Epithelial cell of prostate (primary cell): ENCODE measurements around the gene KCNQ1.

Experiments used
- DNase-seq: peaks from one replicate; pipeline ENCODE4 v3.0.0-alpha.2; 2011; ENCODE audit warnings: low read depth, low spot score
- H3K27ac ChIP-seq: fragments of 450-650 bp; 2 replicates; pipeline ENCODE4 v1.5.1; 2017; ENCODE audit warnings: mild to moderate bottlenecking

The KCNQ1 gene

DNA sequence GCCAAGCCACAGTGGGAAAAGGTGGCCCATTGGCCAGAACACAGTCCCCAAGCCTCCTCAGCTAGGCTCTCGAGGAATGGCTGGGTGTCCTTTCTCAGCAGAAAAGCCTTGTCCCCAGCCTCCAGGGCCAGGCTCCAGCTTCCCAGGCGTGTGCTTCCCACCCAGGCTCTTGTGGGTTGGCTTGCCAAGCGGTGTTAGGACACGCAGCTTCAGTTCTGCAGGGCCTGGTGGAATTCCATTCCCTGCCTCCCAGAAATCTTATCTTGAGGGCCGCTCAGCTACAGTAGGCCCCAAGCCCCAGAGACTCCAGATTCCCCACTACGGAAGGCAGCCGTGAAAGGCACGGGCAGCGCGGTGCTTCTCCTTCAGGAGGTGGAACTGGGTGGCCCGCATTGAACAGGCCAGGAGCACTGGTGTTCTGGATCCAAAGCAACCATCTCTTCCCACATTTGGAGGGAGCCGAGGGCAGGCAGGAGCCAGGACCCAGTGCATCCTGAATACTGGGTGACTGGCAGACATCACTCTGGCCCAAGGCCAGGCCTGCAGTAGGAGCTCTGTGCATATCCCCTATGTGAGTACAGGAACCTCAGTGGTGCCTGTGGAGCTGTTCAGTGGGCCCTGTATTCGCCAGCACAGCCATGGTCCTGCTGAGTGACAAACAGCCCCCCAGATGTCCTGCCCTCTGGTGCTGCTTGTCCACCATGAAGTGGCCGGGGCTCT, 271.7 kb downstream of the KCNQ1 start:
- DNase-seq: no peak
- no peak overlapping the region for H3K27ac ChIP-seq

DNA sequence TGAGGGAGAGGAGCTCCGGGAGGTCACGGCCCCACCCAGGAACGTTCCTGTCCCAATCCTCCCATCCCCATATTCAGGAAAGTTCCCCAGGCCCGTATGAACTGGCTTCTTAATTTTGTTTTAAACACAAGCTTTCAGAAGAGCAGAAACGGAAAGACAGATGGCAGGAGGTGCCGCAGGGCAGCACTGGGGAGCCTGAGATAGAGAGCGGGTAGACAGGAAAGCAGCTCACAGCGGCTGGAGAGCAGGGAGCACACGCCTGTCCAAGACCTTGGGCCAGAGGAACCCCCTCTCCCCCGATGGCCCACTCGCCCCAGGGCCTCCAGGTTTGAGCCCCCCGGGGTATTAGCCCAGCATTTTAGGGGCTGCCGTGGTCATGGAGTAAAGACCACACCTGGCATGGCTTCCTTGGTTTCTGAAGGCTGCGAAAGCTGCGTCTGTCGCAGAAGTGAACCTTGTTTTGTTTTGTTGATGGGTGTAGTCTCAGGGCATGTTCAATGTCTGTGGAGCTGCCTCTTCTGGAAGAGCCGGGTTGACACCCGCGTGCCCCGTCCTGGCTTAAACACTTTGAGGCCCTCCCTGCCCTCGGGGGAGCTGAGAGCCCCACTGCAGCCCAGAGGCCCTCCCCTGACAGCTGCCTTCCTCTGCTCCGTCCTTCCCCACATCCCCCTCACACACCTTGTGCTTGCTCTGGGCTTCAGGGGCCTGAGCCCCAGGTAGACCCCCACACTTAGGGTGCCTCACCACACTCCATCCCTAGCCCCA, 272.9 kb downstream of the KCNQ1 start:
- H3K27ac ChIP-seq: no peak overlapping the region
- no peak for DNase-seq

- no peak overlapping the region for H3K27ac ChIP-seq
- no peak for DNase-seq
Measured at GRCh38 chr11:2718817-2719438, 274.1 kb downstream of the KCNQ1 start.

DNA sequence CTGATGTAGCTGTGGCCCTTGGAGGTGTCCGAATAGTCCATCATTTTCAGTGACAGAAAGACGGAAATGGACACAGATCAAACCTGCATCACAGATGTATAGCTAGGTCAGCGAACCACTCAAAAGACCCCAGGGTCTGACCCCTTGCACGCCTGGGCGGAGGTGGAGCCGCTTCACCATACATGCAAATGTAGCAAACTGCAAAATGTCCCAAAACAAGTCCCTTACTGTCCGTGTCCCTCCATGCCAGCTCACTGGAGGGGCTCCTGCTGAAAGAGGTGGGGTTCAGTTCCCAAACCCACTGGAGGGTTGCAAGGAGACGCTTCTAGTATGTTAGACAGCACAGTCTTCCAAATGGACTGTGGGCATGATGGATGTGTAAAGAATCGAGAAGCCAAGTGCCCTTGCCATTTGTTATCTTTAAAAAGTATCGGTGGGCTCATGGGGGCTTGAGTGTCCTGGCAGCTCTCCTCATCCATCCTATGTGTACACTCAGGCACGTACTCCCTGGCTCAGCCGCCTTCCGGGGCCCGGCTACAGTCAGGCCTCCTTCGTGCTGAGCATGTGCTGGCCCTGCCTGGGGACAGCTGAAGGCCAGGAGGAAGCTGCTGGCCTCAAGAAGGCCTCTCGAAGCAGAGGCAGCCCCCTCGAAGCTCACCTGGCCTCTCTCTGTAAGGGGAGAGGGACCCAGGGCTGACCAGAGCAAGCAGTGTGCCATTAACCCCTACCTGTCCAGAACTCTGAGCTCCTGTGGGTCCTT, 275.2 kb downstream of the KCNQ1 start:
- H3K27ac ChIP-seq: no peak overlapping the region
- no peak for DNase-seq

DNA sequence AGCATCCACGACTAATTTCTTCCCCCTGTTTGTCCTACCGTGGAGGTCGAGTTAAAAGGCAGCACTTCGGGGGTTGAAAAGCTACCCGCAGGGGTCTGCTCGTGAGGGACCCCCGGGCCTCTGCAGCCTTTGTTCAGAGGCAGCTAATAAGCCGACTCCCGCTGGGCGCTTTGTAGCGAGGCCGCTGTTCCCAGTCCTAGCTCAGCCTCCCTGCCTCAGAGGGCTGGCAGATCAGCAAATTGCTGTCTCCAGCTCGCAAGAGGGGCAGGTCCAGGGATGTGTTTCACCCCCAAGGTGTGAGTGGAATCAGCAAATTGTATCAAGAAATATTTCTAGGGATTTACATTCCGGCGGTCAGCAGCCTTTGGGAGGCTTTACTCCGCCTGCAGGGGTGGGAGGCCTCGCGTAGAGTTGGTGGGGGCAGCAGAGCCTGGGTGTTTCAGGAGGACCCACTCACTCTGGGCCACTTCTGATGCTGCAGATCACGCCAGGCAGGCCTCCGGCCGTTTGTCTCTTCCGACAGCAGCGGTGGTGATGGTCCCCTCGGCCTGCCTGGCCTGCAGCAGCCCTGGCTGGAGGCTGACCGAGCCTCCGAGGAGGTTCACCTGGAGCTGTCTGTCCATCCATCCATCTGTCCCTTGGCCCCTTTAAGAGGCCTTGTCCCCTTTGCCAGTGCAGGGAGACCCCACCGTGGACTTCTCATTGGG, 276.6 kb downstream of the KCNQ1 start:
- DNase-seq: no peak
- no peak overlapping the region for H3K27ac ChIP-seq

DNA sequence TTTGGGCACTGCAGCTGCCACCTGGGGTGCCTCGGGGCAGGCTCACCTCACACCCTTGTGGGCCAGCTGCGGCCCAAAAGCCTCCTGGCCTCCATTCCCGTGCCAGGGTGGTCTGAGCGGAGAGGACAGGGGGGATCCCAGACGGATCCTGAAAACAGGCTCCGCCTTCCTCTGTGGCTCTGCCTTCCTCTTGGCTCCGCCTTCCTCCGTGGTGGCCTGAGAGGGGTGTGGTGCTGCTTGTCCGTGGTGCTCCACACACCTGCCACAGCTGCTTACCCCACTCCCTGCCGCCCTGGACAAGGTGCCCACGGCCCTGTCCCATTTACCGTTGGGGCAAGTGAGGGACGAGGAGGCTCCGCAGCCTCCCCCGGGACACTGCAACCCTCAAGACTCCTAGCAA, 278.1 kb downstream of the KCNQ1 start:
- DNase-seq: no peak
- H3K27ac ChIP-seq: no peak overlapping the region

GRCh38 chr11:2724104-2724503, 279.3 kb downstream of the KCNQ1 start:
- DNase-seq: no peak
- H3K27ac ChIP-seq: no peak overlapping the region

DNA sequence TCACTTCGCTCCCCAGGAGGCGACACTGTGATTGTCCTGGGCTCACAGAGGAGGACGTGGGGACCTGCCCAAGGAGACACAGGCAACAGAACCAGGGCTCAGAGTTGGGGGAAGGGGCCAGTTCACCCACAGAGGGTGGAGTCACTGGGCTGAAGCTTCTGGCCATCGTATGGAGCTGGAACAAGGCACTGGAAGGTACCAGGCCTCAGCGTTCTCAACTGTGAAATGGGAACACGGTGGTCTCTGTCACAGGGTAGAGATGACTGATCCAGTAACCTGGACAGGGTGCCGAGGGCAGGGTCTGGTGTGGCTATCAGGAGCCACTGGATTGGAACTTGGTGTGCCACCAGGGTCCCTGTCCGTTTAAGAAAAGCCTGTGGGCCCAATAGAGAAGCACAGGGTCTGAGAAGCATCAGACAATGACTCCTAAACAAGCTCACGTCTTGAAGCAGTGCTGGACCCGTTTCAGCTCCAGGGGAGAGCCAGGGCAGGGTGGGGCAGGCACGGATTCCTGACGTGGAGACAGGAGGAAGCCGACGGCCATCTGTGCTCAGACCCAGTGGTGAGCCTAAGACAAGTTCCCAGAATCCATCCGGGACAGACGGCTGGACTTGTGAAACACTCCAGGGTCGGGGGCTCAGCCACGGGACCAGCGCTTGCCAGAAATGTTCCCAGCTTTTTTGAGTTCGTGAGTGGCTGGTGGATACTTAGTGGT, 280.0 kb downstream of the KCNQ1 start:
- DNase-seq: no peak
- no peak overlapping the region for H3K27ac ChIP-seq

DNA sequence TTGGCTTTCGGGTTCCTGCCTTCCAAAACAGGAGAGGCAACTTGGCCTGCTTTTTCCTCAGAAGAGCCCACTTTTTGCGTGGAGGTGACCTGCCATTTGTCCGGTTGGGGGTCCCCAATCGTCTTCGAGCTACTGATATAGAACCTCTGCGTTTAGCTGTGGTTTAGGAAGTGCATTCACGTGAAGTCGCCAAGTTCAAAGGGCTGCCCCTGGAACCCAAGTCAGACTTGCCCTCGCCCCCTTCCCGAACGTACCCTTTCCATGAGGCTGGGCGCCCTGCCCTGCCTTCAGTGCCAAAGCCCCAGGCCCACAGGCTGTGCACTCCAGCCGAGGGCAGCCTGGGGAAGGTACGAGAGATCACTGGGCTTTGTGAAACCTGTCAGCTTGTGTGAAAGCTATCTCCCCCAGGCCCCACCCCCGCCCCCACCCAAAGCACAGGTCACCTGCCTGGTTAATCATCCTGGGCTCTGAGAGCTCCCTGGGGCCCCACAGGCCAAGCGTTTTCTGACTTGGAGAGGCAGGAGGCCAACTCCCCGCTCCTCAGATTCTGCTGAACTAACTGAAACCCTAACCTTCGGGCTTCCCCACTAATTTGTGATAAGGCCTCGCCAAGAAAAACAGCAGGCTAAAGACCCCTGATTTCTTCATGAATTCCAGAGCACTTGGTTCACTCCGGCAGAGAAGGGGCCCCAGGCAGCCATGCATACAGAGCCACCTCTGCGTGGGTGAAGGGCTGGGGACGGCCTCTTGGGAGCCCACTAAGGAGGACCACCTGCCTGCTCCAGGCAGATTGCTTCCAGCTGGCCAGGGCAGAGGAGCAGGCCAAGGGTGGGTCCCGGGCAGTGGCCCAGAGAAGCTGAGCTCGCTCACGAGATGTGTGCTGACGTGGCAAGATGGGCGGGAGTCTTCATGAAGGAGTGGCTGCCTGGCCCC, 280.8 kb downstream of the KCNQ1 start:
- no peak for DNase-seq
- H3K27ac ChIP-seq: no peak overlapping the region

DNA sequence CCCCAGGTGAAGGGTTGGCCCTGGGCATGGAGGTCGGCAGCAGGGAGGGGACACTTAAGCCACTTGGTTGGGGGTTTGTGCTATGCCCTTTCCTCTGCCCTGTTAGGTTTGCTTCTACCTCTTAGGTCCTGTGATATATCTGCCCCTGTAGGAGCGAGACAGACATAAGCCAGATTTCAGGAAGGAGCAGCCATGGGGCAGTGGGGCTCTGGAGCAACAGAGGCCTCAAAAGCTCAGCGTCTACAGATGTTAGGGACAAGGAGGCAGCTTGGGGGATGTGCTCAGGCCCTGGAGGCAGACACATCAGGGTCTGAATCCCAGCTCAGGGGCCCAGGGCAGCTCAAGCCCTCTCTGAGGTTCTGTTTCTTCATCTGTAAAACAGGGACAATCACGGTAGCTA, 282.2 kb downstream of the KCNQ1 start:
- DNase-seq: no peak
- no peak overlapping the region for H3K27ac ChIP-seq

- no peak for DNase-seq
- H3K27ac ChIP-seq: no peak overlapping the region
Measured at GRCh38 chr11:2728128-2728662, 283.4 kb downstream of the KCNQ1 start.

DNA sequence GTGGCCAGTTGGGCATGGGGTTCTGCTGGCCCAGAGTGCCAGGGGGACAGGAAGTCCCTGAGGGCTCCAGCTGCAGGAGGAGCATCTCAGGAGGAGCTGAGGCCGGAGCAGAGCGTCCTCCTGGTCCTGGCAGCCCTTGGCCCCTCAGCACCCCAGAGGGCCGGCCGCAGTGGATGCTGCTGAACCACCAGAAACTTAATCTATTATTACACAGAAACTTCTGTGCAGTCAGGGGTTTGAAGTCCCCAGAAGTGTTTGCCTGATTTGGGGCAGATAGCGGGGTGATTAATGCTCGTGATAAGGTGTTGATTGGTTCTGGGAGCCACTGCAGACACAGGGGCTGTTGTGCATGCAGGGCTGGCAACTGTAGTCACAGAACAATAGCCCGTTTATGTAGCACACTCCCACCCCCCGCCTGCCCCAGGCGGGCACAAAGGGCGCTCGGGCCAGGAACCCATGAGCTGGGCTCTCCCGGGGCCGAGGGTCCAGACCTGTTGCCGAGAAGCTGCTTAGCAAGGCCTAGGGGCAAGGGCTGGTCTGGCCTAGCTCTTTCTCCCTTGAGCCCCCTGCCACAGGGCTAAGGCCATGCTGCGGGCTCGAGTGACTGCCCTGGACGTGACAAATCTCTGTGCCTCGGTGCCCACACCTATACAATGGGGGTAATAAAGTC, 284.0 kb downstream of the KCNQ1 start:
- H3K27ac ChIP-seq: no peak overlapping the region
- no peak for DNase-seq

GRCh38 chr11:2729841-2730240, 285.0 kb downstream of the KCNQ1 start:
- DNase-seq: no peak
- H3K27ac ChIP-seq: no peak overlapping the region

DNA sequence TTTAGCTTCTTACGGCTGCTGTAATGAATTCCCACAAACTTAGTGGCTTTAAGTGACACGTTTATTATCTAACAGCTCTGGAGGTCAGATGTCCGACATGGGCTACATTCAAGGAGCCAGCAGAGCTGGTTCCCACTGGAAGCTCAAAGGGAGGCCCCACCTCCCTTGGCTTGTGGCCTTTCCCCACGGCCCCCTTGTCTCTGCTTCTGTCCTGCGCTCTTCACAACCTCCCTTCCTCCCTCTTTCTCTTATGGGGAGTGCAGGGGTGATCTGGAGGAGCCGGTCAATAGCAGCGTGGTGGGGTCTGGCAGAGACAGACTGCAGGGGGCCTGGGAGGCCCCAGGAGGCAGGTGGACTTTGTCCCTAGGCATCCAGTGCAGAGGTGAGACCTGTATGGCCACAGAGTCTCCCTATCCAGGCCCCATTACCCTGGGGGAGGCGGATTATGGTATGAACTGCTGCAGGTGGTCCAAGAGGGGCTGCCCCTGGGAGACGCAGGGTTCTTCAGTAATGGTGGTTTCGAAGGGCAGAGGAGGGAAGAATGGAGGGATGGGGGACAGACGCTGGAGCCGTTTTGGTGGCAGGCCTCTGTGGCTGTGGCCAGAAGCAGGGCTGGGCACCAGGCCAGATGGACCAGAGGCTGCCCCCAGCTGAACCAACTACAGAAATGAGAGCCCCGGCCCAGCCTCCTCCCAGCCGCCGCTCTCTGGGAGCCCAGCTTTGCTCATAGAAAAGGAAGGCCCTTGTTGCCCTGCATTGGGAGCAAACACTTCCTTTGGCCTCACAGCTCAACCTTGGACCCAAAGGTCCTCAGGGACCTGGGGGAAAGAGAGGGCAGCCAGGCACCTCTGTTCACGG, 285.7 kb downstream of the KCNQ1 start:
- DNase-seq: no peak
- no peak overlapping the region for H3K27ac ChIP-seq

DNA sequence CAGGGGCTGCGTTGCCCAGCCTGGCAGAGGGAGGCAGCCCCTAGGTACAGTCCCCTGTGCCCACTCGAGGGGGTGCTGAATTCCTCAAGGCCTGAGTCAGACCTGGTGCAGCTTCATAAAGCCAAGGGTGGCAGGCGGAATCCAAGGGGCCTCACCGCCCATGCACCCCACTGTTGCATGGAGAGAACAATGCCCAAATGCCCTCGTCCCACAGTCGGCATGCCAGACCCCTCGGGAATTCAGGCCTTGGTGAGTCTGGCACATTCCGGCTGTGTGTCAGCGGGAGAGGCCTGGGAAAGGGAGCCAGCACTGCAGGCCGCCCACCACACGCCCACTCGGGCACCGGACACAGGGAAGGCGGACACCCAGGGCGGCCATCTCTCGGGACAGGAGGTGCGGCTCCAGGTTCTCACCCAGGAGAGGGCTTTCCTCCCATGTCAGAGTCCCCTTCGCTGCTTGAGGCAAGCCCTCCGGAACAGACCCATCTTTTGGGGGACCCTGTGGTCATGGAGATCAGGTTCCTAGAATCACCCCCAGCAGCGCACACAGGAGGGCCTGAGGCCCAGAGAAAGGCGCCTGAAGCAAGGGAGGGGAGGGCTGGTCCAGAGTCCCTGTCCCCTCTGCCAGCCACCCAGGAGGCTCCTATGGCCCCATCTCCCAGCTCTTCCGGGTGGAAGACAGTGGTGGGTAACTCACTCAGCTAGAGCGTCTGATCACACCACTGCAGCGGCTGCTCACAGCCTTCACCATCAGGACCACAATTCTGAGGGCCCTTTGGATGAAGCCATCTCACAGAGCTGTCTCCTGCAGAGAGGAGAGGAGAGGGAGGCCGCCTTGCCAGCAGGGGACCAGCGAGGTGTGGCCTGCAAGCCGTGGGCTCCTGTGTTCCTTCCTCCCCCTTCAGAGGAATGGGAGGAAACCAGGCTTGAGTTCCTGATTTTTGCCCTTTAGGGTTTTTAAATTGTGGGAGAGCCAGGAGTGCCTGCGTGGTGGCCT, 286.6 kb downstream of the KCNQ1 start:
- DNase-seq: no peak
- H3K27ac ChIP-seq: no peak overlapping the region
